HL-60/S4 treated with retinoic acid at 250 ng/mL for 4 days and 3 days (cell line): ENCODE data around the gene GADL1.

Source experiments
- in situ Hi-C: fragments of 300-500 bp; cut with MboI; formaldehyde crosslinking; loops from 2 replicates; pipeline ENCODE4 v1.7.0; 2022; ENCODE audit warnings: low sequenced_read_pairs

Gene GADL1

DNA sequence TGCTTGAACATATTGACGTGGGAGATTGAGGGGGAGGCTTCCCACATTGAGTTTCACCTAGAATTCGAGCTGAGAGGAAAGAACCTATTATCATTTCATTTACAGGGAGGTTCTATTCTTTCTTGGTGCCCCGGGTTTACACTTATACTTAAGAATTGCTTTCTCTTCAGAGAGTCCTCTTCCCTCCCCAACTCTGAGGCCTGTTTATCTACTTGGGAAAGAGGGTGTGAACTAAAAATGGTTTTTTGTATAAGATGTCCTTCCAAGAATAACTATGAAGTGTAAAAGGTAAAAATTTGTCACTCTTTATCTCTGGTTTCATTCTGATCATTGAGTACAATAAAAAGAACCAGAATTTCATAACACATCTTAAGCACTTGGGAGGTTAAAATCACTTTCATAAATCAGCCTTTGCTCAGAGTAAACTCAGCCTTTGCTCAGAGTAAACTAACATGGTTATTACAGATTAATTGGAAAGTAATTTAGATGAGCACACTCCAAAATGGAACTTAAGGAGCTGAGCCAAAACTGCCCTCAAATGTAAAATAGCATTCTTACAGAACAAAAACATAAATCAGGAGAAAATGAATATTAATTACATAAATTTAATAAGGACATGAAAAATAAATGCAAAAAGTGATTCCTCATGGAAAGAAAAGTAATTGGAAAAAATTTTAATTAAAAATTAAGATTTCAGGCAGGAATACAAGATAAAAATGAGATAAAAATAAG lies 75.2 kb downstream of the GADL1 start:
- in situ Hi-C loops, result no loop called here

DNA sequence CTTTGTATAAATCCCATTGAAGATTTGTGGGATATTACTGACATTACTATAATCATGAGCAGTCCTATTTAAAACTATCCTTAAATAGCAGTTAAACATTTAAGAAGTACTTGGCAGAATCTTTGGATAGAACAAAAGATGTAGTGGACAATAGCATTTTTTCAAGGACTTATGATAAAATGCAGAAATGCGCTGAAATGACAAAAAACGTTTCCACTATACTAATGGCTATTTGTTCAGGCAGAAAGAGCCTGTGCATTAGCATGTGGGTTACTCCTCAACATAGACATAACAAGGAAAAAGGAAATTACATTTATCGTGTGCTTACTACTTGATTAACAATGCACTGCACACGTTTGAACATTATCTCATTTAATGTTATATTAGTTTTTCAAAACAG lies 80.7 kb downstream of the GADL1 start:
- in situ Hi-C loops, result no loop called here

GRCh38 chr3:30811151-30811795 lies 83.2 kb downstream of the GADL1 start:
- in situ Hi-C loops, result no loop called here

- in situ Hi-C loops, result no loop called here
These were observed 83.8 kb downstream of the GADL1 start for GRCh38 chr3:30810625-30811024.

DNA sequence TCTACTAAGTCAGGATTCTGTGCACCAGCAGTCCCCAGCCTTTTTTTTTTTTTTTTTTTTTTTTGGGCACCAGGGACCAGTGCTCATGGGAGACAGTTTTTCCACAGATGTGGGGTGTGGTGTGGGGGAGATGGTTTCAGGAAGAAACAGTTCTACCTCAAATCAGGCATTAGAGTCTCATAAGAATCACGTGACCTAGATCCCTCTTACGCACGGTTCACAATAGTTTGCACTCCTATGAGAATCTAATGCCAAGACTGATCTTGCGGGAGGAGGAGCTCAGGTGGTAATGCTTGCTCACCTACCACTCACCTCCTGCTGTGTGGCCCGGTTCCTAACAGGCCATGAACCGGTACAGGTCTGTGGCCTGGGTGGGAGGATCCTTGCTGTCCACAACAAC lies 88.8 kb downstream of the GADL1 start:
- in situ Hi-C loops, result no loop called here

GRCh38 chr3:30804984-30805383 lies 89.5 kb downstream of the GADL1 start:
- in situ Hi-C loops, result no loop called here

DNA sequence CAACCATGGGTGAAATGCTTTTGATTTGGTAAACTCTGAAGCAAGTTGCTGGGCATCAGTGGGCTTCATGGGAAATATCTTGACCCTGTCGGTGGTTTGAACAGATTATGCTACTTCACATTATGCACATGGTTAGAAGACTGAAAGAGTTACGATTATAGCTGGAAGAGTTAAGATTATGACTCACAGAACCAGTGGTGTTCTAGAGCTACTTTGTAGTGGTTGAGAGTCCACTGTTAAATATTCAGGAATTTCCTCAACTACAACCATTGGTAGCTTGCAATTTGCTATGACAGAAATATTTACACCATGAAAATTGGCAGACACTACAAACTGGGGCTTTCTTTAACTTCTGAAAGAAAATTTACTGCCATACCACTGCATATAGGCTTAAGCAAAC lies 99.3 kb downstream of the GADL1 start:
- in situ Hi-C loops, result no loop called here

GRCh38 chr3:30793740-30794139 lies 100.7 kb downstream of the GADL1 start:
- in situ Hi-C loops, result no loop called here

DNA sequence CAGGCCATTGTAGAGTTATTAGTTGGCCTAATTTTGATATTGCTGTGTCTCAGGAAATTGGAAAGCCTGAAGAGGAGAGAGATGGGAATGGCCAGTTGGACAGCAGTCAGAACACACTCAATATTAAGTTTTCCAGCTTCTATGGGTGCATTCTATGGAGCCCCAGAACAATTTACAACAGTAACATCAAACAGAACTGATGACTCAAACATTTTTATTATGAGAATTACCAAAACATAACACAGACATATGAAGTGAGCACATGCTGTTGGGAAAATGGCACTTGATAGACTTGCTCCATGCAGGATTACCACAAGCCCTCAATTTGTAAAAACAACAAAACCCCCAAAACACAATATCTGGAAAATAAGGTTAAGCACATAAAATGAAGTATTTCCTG lies 104.3 kb downstream of the GADL1 start:
- in situ Hi-C loops, result no loop called here

- in situ Hi-C loops, result no loop called here
These were observed 108.1 kb downstream of the GADL1 start for GRCh38 chr3:30786365-30786764.

DNA sequence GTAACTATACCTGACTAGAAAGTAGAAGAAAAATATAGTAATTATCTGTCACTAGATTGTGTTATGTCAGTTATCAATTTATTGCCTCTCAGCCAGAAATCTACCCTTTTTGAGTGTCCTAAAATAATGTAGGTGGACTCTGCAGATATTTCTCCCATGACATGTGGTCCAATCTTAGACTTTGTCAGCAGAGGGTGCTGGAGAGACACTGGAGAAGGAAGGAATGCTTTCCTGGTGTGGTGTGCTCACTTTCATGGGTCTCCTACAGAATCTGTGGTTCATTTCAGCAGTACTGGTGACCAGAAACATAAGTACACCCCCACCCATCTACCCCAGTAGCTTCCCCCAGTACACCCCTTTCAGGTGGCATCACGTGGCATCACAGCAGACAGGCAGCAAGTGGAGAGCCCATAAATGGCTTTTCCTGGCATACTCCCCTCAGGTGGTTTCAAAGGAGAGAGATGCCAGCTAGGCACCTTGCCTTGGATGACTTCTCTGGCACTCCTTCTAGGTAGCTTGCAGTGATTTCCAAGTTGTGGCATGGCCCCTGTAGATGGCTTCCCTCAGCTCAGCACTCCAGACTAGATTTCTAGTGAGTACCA lies 114.7 kb downstream of the GADL1 start:
- in situ Hi-C loops, result no loop called here

DNA sequence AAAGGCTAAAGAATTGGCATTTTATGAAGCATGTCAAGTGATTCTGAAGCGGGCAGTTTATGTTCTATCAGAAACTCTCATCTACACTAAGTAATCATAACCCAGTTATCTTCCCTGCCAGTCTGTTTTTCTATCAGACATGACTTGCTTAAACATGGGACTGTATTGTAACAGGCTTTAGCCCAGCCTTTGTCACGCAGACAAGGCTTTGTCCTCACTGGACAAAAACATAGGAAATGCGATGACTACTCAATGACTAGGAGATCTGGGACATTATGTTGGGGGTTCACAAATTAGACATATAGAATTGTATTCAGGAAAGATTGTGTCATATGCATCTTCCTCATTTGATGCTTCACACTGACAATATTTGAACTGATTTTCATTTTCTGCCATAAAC lies 115.5 kb downstream of the GADL1 start:
- in situ Hi-C loops, result no loop called here

DNA sequence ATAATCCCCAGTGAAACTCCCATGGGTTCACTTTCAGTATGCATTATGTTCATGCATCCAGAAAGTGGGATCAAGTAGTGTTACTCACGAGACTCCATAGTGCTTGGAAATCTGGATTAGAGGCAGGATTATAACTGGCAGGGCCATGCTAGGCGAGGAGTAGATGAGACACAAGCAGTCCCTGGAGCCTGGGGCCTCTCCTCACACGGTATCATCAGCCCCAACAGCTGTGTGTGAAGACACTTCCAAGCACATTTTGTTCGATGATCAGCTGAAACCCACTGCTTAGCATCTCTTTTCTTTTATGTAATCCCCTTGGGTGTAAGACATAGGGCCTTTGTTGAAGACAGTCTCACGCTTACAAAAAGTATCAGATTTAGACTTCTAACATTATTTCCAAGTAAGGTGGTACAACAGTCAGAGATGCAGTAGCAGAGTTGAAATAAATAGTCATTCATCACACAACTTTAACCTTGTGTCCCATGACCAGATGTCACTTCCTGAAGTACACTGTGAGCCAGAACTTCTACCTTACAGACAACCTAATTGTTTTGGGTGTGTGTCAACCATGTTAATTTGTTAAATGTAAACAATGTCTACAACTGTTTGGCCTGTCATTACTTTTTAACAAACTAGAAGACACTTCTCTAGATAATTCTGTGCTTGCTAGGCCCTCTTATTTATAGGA lies 116.9 kb downstream of the GADL1 start:
- in situ Hi-C loops, result no loop called here

- in situ Hi-C loops, result no loop called here
These were observed 118.2 kb downstream of the GADL1 start for GRCh38 chr3:30776186-30776815.

DNA sequence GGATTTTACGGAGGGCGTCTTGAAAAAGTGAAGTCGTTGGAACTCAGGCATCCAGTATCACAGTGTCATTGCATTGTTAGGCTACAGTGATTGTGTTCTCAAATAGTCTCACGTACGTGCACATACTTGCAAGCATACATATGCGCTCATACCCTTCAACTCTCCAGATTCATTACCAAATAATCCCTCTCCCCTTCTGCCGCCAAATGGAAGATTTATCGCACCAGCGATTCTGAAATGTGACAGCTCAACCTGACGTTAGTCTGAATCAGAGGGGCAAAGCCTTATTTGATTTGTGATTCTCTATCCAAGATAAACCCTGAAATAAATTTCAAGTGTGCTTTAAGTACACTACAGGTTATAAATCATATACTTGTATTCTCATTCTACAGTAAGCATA lies 119.4 kb downstream of the GADL1 start:
- in situ Hi-C loops, result no loop called here

GRCh38 chr3:30774062-30774461 lies 120.4 kb downstream of the GADL1 start:
- in situ Hi-C loops, result no loop called here

- in situ Hi-C loops, result no loop called here
These were observed 124.1 kb downstream of the GADL1 start for GRCh38 chr3:30770387-30770786.

GRCh38 chr3:30768703-30769550 lies 125.5 kb downstream of the GADL1 start:
- in situ Hi-C loops, result no loop called here

- in situ Hi-C loops, result no loop called here
These were observed 126.4 kb downstream of the GADL1 start for GRCh38 chr3:30768046-30768445.

DNA sequence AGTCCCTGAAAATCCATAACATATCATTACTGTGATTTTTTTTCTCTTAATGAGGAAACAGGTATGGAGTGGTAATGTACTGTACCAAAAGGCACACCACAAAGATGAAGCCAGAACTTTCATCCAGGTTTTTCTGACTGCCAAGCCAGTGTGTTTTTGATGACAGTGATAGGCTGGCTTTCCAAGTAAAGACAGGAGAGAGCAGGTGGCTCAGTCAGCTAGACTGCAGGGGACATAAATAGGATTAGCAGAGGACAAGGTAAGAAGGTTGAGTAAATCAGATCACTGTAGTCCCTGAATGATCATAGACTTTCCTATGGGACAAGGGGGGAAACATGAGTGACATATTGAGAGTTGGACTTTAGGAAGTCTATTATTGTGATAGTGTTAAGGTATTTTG lies 127.9 kb downstream of the GADL1 start:
- in situ Hi-C loops, result no loop called here
